Measurements from ENCODE around the gene EARS2.
"Not testable (repeated sequence)": the region's sequence is repeated elsewhere in the genome, so short reads cannot be mapped to it uniquely, and the experiment has no call there.

The EARS2 gene

GRCh38 chr16:23505671-23506605 is 51.2 kb downstream of the EARS2 start:
- no peak for DNase-seq (ENCODE audit: low spot score)

- DNase-seq (ENCODE audit: low spot score), result no peak
Observed at GRCh38 chr16:23505180-23505665, 51.9 kb downstream of the EARS2 start.

GRCh38 chr16:23504453-23505179 is 52.5 kb downstream of the EARS2 start:
- no peak for DNase-seq (ENCODE audit: low spot score)

GRCh38 chr16:23504076-23504452 is 53.1 kb downstream of the EARS2 start:
- no peak for DNase-seq (ENCODE audit: low spot score)

- DNase-seq (ENCODE audit: low spot score), result no peak
Observed at GRCh38 chr16:23502466-23502865, 54.7 kb downstream of the EARS2 start.

- DNase-seq (ENCODE audit: low spot score), result no peak
Observed at GRCh38 chr16:23501291-23501690, 55.9 kb downstream of the EARS2 start.

- DNase-seq (ENCODE audit: low spot score), result no peak
Observed at GRCh38 chr16:23500862-23501225, 56.3 kb downstream of the EARS2 start.

- DNase-seq (ENCODE audit: low spot score), result no peak
Observed at GRCh38 chr16:23500212-23500861, 56.8 kb downstream of the EARS2 start.

GRCh38 chr16:23499801-23500200 is 57.3 kb downstream of the EARS2 start:
- DNase-seq (ENCODE audit: low spot score), result no peak

GRCh38 chr16:23498863-23499262 is 58.3 kb downstream of the EARS2 start:
- no peak for DNase-seq (ENCODE audit: low spot score)

- DNase-seq (ENCODE audit: low spot score), result no peak
Observed at GRCh38 chr16:23497543-23497868, 59.6 kb downstream of the EARS2 start.

GRCh38 chr16:23496821-23497542 is 60.2 kb downstream of the EARS2 start:
- no peak for DNase-seq (ENCODE audit: low spot score)

GRCh38 chr16:23495671-23496070 is 61.5 kb downstream of the EARS2 start:
- no peak for DNase-seq (ENCODE audit: low spot score)

GRCh38 chr16:23494188-23494587 is 63.0 kb downstream of the EARS2 start:
- DNase-seq (ENCODE audit: low spot score), result no peak

- DNase-seq (ENCODE audit: low spot score), result no peak
Observed at GRCh38 chr16:23491490-23492391, 65.4 kb downstream of the EARS2 start.

GRCh38 chr16:23486480-23486879 is 70.7 kb downstream of the EARS2 start:
- DNase-seq (ENCODE audit: low spot score), result no peak

GRCh38 chr16:23485841-23486240 is 71.3 kb downstream of the EARS2 start:
- no peak for DNase-seq (ENCODE audit: low spot score)

- DNase-seq (ENCODE audit: low spot score), result no peak
Observed at GRCh38 chr16:23485257-23485614, 71.9 kb downstream of the EARS2 start.

- no peak for DNase-seq (ENCODE audit: low spot score)
Observed at GRCh38 chr16:23484510-23485256, 72.5 kb downstream of the EARS2 start.

GRCh38 chr16:23483492-23483891 is 73.7 kb downstream of the EARS2 start:
- DNase-seq (ENCODE audit: low spot score), result not testable (repeated sequence)
